HG02623 (cell line): ENCODE data around the gene CIZ1.
"Not testable (repeated sequence)": the region's sequence is repeated elsewhere in the genome, so short reads cannot be mapped to it uniquely, and the experiment has no call there.

ENCODE experiments used
- ATAC-seq: cut with Tn5 transposase; IDR thresholded peaks from one replicate; pipeline ENCODE4 v1.9.1; 2021; ENCODE audit warnings: moderate library complexity; ENCODE audit not compliant: unreplicated experiment

Gene CIZ1

GRCh38 chr9:128190516-128191405 is 611 bp downstream of the CIZ1 start:
- ATAC-seq = no peak

GRCh38 chr9:128190013-128190412 is 1.4 kb downstream of the CIZ1 start:
- no peak for ATAC-seq

GRCh38 chr9:128188209-128188608 is 3.2 kb downstream of the CIZ1 start:
- ATAC-seq = no peak

GRCh38 chr9:128187361-128187760 is 4.0 kb downstream of the CIZ1 start:
- ATAC-seq = no peak

GRCh38 chr9:128185979-128186965 is 5.1 kb downstream of the CIZ1 start:
- no peak for ATAC-seq

GRCh38 chr9:128182893-128183588 is 8.3 kb downstream of the CIZ1 start:
- ATAC-seq = no peak

- ATAC-seq = not testable (repeated sequence)
Measured at GRCh38 chr9:128181480-128181879, 9.9 kb downstream of the CIZ1 start.

GRCh38 chr9:128180447-128180846 is 10.9 kb downstream of the CIZ1 start:
- ATAC-seq = no peak

- no peak for ATAC-seq
Measured at GRCh38 chr9:128180001-128180400, 11.4 kb downstream of the CIZ1 start.

- no peak for ATAC-seq
Measured at GRCh38 chr9:128178806-128179431, 12.5 kb downstream of the CIZ1 start.

GRCh38 chr9:128175726-128176125 is 15.6 kb downstream of the CIZ1 start:
- no peak for ATAC-seq

GRCh38 chr9:128175102-128175563 is 16.2 kb downstream of the CIZ1 start:
- no peak for ATAC-seq

- ATAC-seq = no peak
Measured at GRCh38 chr9:128174062-128174461, 17.3 kb downstream of the CIZ1 start.

GRCh38 chr9:128169925-128170324 is 21.4 kb downstream of the CIZ1 start:
- ATAC-seq = no peak

GRCh38 chr9:128169492-128169891 is 21.9 kb downstream of the CIZ1 start:
- no peak for ATAC-seq

GRCh38 chr9:128168731-128169308 is 22.6 kb downstream of the CIZ1 start:
- no peak for ATAC-seq

- no peak for ATAC-seq
Measured at GRCh38 chr9:128167209-128167608, 24.2 kb downstream of the CIZ1 start.

- ATAC-seq = no peak
Measured at GRCh38 chr9:128166169-128166568, 25.2 kb downstream of the CIZ1 start.

- no peak for ATAC-seq
Measured at GRCh38 chr9:128164307-128164885, 27.0 kb downstream of the CIZ1 start.
